GM12878 (cell line): ENCODE results near the gene RAB4B. TPM values are rescaled to one million over a fixed set of nuclear protein-coding genes. Genes with fewer than 3 reads are reported as not detected.
A peak's percentile ranks its signal among the peaks of the same experiment; 100 is the strongest.

ENCODE experiments used
- ATAC-seq: fragments of 200-7000 bp; cut with Tn5 transposase; 3 replicates; pipeline ENCODE4 v1.9.1; 2020; ENCODE audit warnings: mild to moderate bottlenecking, moderate library complexity
- BruUV-seq: library from RNA; stranded (reverse); fragments of 400-500 nt; replicated peaks from 2 replicates; lab custom pipeline; 2021; lab: Mats Ljungman, UMichigan
- CTCF ChIA-PET: fragments of 300-600 bp; sonication (Branson Sonifier 250); formaldehyde crosslinking; extraction: SDS; loops from one replicate; lab custom pipeline; 2021; ENCODE audit warnings: inconsistent platforms; lab: Yijun Ruan, JAX
- POLR2A ChIA-PET: fragments of 350-600 bp; formaldehyde crosslinking; extraction: SDS; loops from one replicate; lab custom pipeline; 2021; ENCODE audit warnings: inconsistent platforms; lab: Charles Lee
- RAD21 ChIA-PET: fragments of 300-600 bp; sonication (Branson Sonifier 250); formaldehyde crosslinking; loops from one replicate; lab custom pipeline; 2023; ENCODE audit warnings: antibody characterized with exemption; ENCODE audit not compliant: unreplicated experiment; lab: Charles Lee
- SMC1A ChIA-PET: fragments of 300-600 bp; sonication (Branson Sonifier 250); formaldehyde crosslinking; loops from one replicate; lab custom pipeline; 2023; ENCODE audit not compliant: unreplicated experiment, uncharacterized antibody; lab: Charles Lee
- DNase-seq: peaks from one replicate; pipeline ENCODE4 v3.0.0-alpha.2; 2011; ENCODE audit warnings: low read depth, low spot score
- FAIRE-seq: peaks from 3 replicates; lab custom pipeline; 2011; peaks lifted over from hg19 to GRCh38; lab: Jason Lieb, UNC
- H2AFZ ChIP-seq: 2 replicates; pipeline ENCODE4 v1.6.0; 2011; ENCODE audit warnings: low read depth, low read length, control low read depth; ENCODE audit not compliant: control insufficient read depth
- H3K27ac ChIP-seq: 2 replicates; pipeline ENCODE4 v1.5.1; 2011; ENCODE audit warnings: control low read depth; ENCODE audit not compliant: control insufficient read depth, insufficient read depth
- H3K27me3 ChIP-seq, 2 experiments: replicated peaks in 1 of 2; 2 replicates each; pipeline versions ENCODE4 v1.6.0 to v1.6.1; 2011; ENCODE audit warnings: low read length in 1 of 2; ENCODE audit not compliant: control insufficient read depth in 2 of 2, insufficient read depth in 2 of 2
- H3K36me3 ChIP-seq, 2 experiments: 2 replicates each; pipeline ENCODE4 v1.5.1; 2011; ENCODE audit warnings: low read length in 1 of 2; ENCODE audit not compliant: control insufficient read depth in 2 of 2, insufficient read depth in 2 of 2
- H3K4me1 ChIP-seq: 2 replicates; pipeline ENCODE4 v1.6.1; 2011; ENCODE audit warnings: mild to moderate bottlenecking, low read length, moderate library complexity, mixed read lengths; ENCODE audit not compliant: control insufficient read depth, insufficient read depth
- H3K4me2 ChIP-seq: 2 replicates; pipeline ENCODE4 v1.6.0; 2011; ENCODE audit warnings: control low read depth; ENCODE audit not compliant: control insufficient read depth, insufficient read depth
- H3K4me3 ChIP-seq: fragments of 200-600 bp; sonication (generic); 2 replicates; pipeline ENCODE4 v1.5.1; 2016
- H3K79me2 ChIP-seq: 2 replicates; pipeline ENCODE4 v1.6.0; 2011; ENCODE audit warnings: low read length; ENCODE audit not compliant: control insufficient read depth, insufficient read depth
- H3K9ac ChIP-seq: 2 replicates; pipeline ENCODE4 v1.8.0; 2011; ENCODE audit warnings: low read length, control low read depth, mixed read lengths; ENCODE audit not compliant: control insufficient read depth, insufficient read depth
- H3K9me3 ChIP-seq: replicated peaks from 3 replicates; pipeline ENCODE4 v1.5.1; 2011; ENCODE audit warnings: mild to moderate bottlenecking, low read length; ENCODE audit not compliant: control insufficient read depth, insufficient read depth
- H4K20me1 ChIP-seq: 2 replicates; pipeline ENCODE4 v1.6.0; 2011; ENCODE audit not compliant: control insufficient read depth, insufficient read depth
- BCL11A ChIP-seq: IDR thresholded peaks from 2 replicates; pipeline ENCODE4 v1.6.1; 2011; ENCODE audit warnings: low read depth, low read length
- BRCA1 ChIP-seq: IDR thresholded peaks from 2 replicates; pipeline ENCODE4 v1.6.1; 2011; ENCODE audit warnings: low read depth, low read length, improper control_type of control experiment
- HDGF ChIP-seq: fragments of 450-650 bp; IDR thresholded peaks from 2 replicates; pipeline ENCODE4 v1.6.1; 2016; ENCODE audit warnings: antibody characterized with exemption
- IKZF2 ChIP-seq, 2 experiments: fragments of 450-650 bp; IDR thresholded peaks; 2 replicates each; pipeline ENCODE4 v1.6.1; 2017; ENCODE audit warnings: mild to moderate bottlenecking in 2 of 2, moderate library complexity in 2 of 2
- NR2C1 ChIP-seq: fragments of 450-650 bp; IDR thresholded peaks from 2 replicates; pipeline ENCODE4 v1.6.1; 2017; ENCODE audit warnings: antibody characterized with exemption, mild to moderate bottlenecking, moderate library complexity
- PBX3 ChIP-seq: IDR thresholded peaks from 2 replicates; pipeline ENCODE4 v1.6.1; 2011; ENCODE audit warnings: mild to moderate bottlenecking, low read depth, low read length, moderate library complexity; ENCODE audit not compliant: insufficient replicate concordance
- POU2F2 ChIP-seq: IDR thresholded peaks from 3 replicates; pipeline ENCODE4 v1.6.1; 2011; ENCODE audit warnings: low read depth, mild to moderate bottlenecking, low read length, borderline replicate concordance
- RCOR1 ChIP-seq: conservative IDR thresholded peaks from 2 replicates; pipeline ENCODE4 v1.6.1; 2012; ENCODE audit warnings: low read depth, low read length, improper control_type of control experiment
- REST ChIP-seq: IDR thresholded peaks from 2 replicates; pipeline ENCODE4 v1.6.1; 2012; ENCODE audit warnings: mild to moderate bottlenecking, low read depth, low read length
- RFX5 ChIP-seq: IDR thresholded peaks from 2 replicates; pipeline ENCODE4 v1.6.1; 2011; ENCODE audit warnings: low read depth, low read length, improper control_type of control experiment
- SP1 ChIP-seq: IDR thresholded peaks from one replicate; pipeline ENCODE4 v1.6.1; 2011; ENCODE audit warnings: low read depth, low read length
- TCF12 ChIP-seq: IDR thresholded peaks from 2 replicates; pipeline ENCODE4 v1.6.1; 2011; ENCODE audit warnings: low read depth, mild to moderate bottlenecking, low read length
- TCF3 ChIP-seq: IDR thresholded peaks from 2 replicates; pipeline ENCODE4 v1.6.1; 2012; ENCODE audit warnings: low read depth, mild to moderate bottlenecking, low read length, borderline replicate concordance; ENCODE audit not compliant: insufficient read depth
- WGBS: methylation state at CpG from one replicate; pipeline ENCODE4 v1.1.6; 2016; ENCODE audit warnings: low lambda C conversion rate; ENCODE audit not compliant: insufficient replicate concordance, insufficient coverage; ENCODE audit errors: missing lambda C conversion rate; 5-methylcytosine and 5-hydroxymethylcytosine counted together
- in situ Hi-C: fragments of 300-500 bp; cut with MboI; formaldehyde crosslinking; loops from 9 replicates; pipeline ENCODE4 v1.14.3; 2018; ENCODE audit warnings: mixed read lengths
- intact Hi-C: fragments of 100-400 bp; cut with micrococcal nuclease; formaldehyde crosslinking; loops from one replicate; pipeline ENCODE4 v1.14.2; 2022; ENCODE audit not compliant: unreplicated experiment
- polyA plus RNA-seq, 11 experiments: library from polyadenylated mRNA; depleted of rRNA in 4 of 11; unstranded in 6 of 11; stranded (reverse) in 5 of 11; fragments of >200 nt; fragmentation: Nextera tagmentation in 4 of 11; fragmentation: Illumina TruSeq in 1 of 11; extraction: Ambion mirVana in 4 of 11; extraction: Trizol in 1 of 11; gene quantifications; 1 replicate in 1 of 11; 2 replicates in 10 of 11; pipeline versions ENCODE4 v1.2.1 to v1.2.3, GENCODE V29; 2011 to 2016; ENCODE audit warnings: inconsistent platforms in 2 of 11, missing spikeins in 2 of 11, low read depth in 1 of 11
- total RNA-seq, 4 experiments: library from RNA; depleted of rRNA in 3 of 4; stranded (reverse); fragments of >200 nt in 3 of 4; fragmentation: Illumina TruSeq in 1 of 4; extraction: Trizol in 1 of 4; gene quantifications; 2 replicates each; pipeline versions ENCODE4 v1.2.1 to v1.2.3, GENCODE V29; 2013 to 2021
- TF ChIP-seq, protein P1 (sequence below): fragments of 450-650 bp; IDR thresholded peaks from 2 replicates; pipeline ENCODE4 v1.6.1; 2016; ENCODE audit warnings: mild to moderate bottlenecking
- TF ChIP-seq, protein P2 (sequence below): fragments of 450-650 bp; IDR thresholded peaks from 2 replicates; pipeline ENCODE4 v1.6.1; 2014; ENCODE audit warnings: mild to moderate bottlenecking

Gene RAB4B
- total and polyA plus RNA-seq, 10 of the 15 experiments (the other 5 are each of a cell fraction or from before 2014, with no cell fraction given), result 0.60 to 51.5 (median 27.7) TPM

- in situ Hi-C loops, result no loop called here
- FAIRE-seq, result no peak
- peak overlapping the region; percentile 96 for H3K9ac ChIP-seq
- TF ChIP-seq RCOR1, result 0 out of 2 replicates have a peak, but pooled peaks have one; percentile 26
- TF ChIP-seq RFX5, result 0 out of 2 replicates have a peak, but pooled peaks have one; percentile 4
- TF ChIP-seq HDGF, result peak; percentile 6; the same call in 1 of the 2 replicates
- TF ChIP-seq, protein P1, sequence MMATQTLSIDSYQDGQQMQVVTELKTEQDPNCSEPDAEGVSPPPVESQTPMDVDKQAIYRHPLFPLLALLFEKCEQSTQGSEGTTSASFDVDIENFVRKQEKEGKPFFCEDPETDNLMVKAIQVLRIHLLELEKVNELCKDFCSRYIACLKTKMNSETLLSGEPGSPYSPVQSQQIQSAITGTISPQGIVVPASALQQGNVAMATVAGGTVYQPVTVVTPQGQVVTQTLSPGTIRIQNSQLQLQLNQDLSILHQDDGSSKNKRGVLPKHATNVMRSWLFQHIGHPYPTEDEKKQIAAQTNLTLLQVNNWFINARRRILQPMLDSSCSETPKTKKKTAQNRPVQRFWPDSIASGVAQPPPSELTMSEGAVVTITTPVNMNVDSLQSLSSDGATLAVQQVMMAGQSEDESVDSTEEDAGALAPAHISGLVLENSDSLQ, result peak; percentile 96; the same call in 1 of the 2 replicates
- TF ChIP-seq, protein P2, sequence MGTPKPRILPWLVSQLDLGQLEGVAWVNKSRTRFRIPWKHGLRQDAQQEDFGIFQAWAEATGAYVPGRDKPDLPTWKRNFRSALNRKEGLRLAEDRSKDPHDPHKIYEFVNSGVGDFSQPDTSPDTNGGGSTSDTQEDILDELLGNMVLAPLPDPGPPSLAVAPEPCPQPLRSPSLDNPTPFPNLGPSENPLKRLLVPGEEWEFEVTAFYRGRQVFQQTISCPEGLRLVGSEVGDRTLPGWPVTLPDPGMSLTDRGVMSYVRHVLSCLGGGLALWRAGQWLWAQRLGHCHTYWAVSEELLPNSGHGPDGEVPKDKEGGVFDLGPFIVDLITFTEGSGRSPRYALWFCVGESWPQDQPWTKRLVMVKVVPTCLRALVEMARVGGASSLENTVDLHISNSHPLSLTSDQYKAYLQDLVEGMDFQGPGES, result no peak
- TF ChIP-seq BRCA1, result no peak
- TF ChIP-seq TCF12, result no peak
- peak; percentile 88 for TF ChIP-seq PBX3
- TF ChIP-seq IKZF2 (IDR thresholded peaks at IDR 0.05), result peak; percentile 65 to 68
- no peak for TF ChIP-seq TCF3
- no peak for TF ChIP-seq SP1
- peak; percentile 34; the same call in 1 of the 3 replicates for TF ChIP-seq POU2F2
- TF ChIP-seq BCL11A, result no peak
- TF ChIP-seq REST, result no peak
- no peak for TF ChIP-seq NR2C1
These were observed 748 bp downstream of the RAB4B start for GRCh38 chr19:40778706-40779284.

More at GRCh38 chr19:40778706-40779284, 748 bp downstream of the RAB4B start:
- no TSS peak for BruUV-seq
- peaks cover 11% of the 10 kb centered on the region for H3K79me2 ChIP-seq
- DNase-seq (no peak), ATAC-seq (no peak)
- ChIA-PET POLR2A (interaction anchor here (0.6 to 8.1 kb wide), 26 partner anchors 8 to 1464 kb away, joined by 3 to 331 read pairs (median 8); partner anchors contain the start of genes ACTMAP, COQ8B, EGLN2 and HNRNPUL1), SMC1A (interaction anchor here (0.8 to 11.2 kb wide), 15 partner anchors 10 to 115 kb away, joined by 3 to 256 read pairs (median 7); partner anchors contain the start of genes ACTMAP, EGLN2, NUMBL and SNRPA), CTCF (interaction anchor here (1.3 to 4.6 kb wide), 8 partner anchors 8 to 1105 kb away, joined by 4 to 72 read pairs (median 16); partner anchors contain the start of genes ACTMAP, COQ8B, EGLN2 and ITPKC), RAD21 (interaction anchor here (0.9 to 7.6 kb wide), 12 partner anchors 19 to 336 kb away, joined by 3 to 291 read pairs (median 16); partner anchors contain the start of genes ACTMAP, COQ8B, EGLN2 and ITPKC)
- H3K27me3 ChIP-seq, result no peaks in the 10 kb centered on the region
- 3% methylated on average over 7 of the region's 7 CpGs for WGBS
- H3K36me3 ChIP-seq, result no peaks in the 10 kb centered on the region
- H3K27ac ChIP-seq, result peak overlapping the region; percentile 100
- peak overlapping the region; percentile 41 for H3K4me2 ChIP-seq
- H2AFZ ChIP-seq, result peak overlapping the region; percentile 88
- no peaks in the 10 kb centered on the region for H4K20me1 ChIP-seq
- no peaks in the 10 kb centered on the region for H3K9me3 ChIP-seq
- intact Hi-C loops, result loop anchor here (1.0 kb wide), 1 partner anchor 62 kb away; the partner anchor contains the start of gene COQ8B
- H3K4me3 ChIP-seq, result peak overlapping the region; percentile 65
- H3K4me1 ChIP-seq, result peaks cover 39% of the 10 kb centered on the region
